GM04503 (cell line): ENCODE results near the gene EHD2.
"Not testable (repeated sequence)": the region's sequence is repeated elsewhere in the genome, so short reads cannot be mapped to it uniquely, and the experiment has no call there.

Source experiments
- DNase-seq: peaks from one replicate; pipeline ENCODE4 v3.0.0-alpha.2; 2012; ENCODE audit warnings: low read depth

Gene EHD2

GRCh38 chr19:47750752-47751151 lies 37.5 kb downstream of the EHD2 start:
- no peak for DNase-seq

- no peak for DNase-seq
These were observed 39.4 kb downstream of the EHD2 start for GRCh38 chr19:47752440-47753211.

- DNase-seq: no peak
These were observed 41.2 kb downstream of the EHD2 start for GRCh38 chr19:47754206-47755064.

GRCh38 chr19:47755065-47755761 lies 42.0 kb downstream of the EHD2 start:
- DNase-seq: no peak

GRCh38 chr19:47755762-47756626 lies 42.8 kb downstream of the EHD2 start:
- DNase-seq: no peak

- DNase-seq: no peak
These were observed 43.4 kb downstream of the EHD2 start for GRCh38 chr19:47756627-47756929.

- no peak for DNase-seq
These were observed 43.9 kb downstream of the EHD2 start for GRCh38 chr19:47756953-47757608.

- DNase-seq: no peak
These were observed 44.6 kb downstream of the EHD2 start for GRCh38 chr19:47757617-47758442.

- no peak for DNase-seq
These were observed 45.2 kb downstream of the EHD2 start for GRCh38 chr19:47758443-47758804.

- no peak for DNase-seq
These were observed 47.4 kb downstream of the EHD2 start for GRCh38 chr19:47760632-47760999.

- DNase-seq: no peak
These were observed 48.3 kb downstream of the EHD2 start for GRCh38 chr19:47761566-47761965.

- no peak for DNase-seq
These were observed 48.9 kb downstream of the EHD2 start for GRCh38 chr19:47762151-47762550.

- no peak for DNase-seq
These were observed 49.5 kb downstream of the EHD2 start for GRCh38 chr19:47762615-47763308.

GRCh38 chr19:47764705-47765104 lies 51.5 kb downstream of the EHD2 start:
- DNase-seq: not testable (repeated sequence)

- no peak for DNase-seq
These were observed 52.5 kb downstream of the EHD2 start for GRCh38 chr19:47765523-47766358.

- no peak for DNase-seq
These were observed 53.1 kb downstream of the EHD2 start for GRCh38 chr19:47766359-47766620.

- DNase-seq: no peak
These were observed 53.4 kb downstream of the EHD2 start for GRCh38 chr19:47766670-47767069.

- no peak for DNase-seq
These were observed 54.1 kb downstream of the EHD2 start for GRCh38 chr19:47767349-47767748.

GRCh38 chr19:47768604-47769003 lies 55.4 kb downstream of the EHD2 start:
- no peak for DNase-seq
